OCI-LY1 (cell line): ENCODE data around the gene ITGA1.

ENCODE experiments used
- H2AFZ ChIP-seq: fragments of 200-600 bp; sonication (generic), shearing (Covaris generic); 2 replicates; pipeline ENCODE4 v1.6.0; 2014; ENCODE audit warnings: antibody characterized with exemption, mild to moderate bottlenecking, low read length
- H3F3A ChIP-seq: fragments of 200-600 bp; sonication (generic), shearing (Covaris generic); 2 replicates; pipeline ENCODE4 v1.6.0; 2014; ENCODE audit warnings: mild to moderate bottlenecking, antibody characterized with exemption, low read length, moderate library complexity; ENCODE audit not compliant: insufficient read depth
- H3K27ac ChIP-seq: fragments of 200-600 bp; sonication (generic); 2 replicates; pipeline ENCODE4 v1.5.1; 2014; ENCODE audit warnings: low read length, mixed run types, mild to moderate bottlenecking, low read depth; ENCODE audit not compliant: poor library complexity, severe bottlenecking
- H3K27me3 ChIP-seq: fragments of 200-600 bp; sonication (generic); 2 replicates; pipeline ENCODE4 v1.6.0; 2014; ENCODE audit warnings: antibody characterized with exemption, mild to moderate bottlenecking, low read length, moderate library complexity; ENCODE audit not compliant: insufficient read depth
- H3K36me3 ChIP-seq: fragments of 200-600 bp; sonication (generic); 2 replicates; pipeline ENCODE4 v1.6.1; 2014; ENCODE audit warnings: mild to moderate bottlenecking, antibody characterized with exemption, low read length, moderate library complexity, mixed read lengths; ENCODE audit not compliant: insufficient read depth
- H3K4me1 ChIP-seq: fragments of 200-600 bp; sonication (generic); 2 replicates; pipeline ENCODE4 v1.5.1; 2014; ENCODE audit warnings: mild to moderate bottlenecking, low read length, moderate library complexity; ENCODE audit not compliant: insufficient read depth, severe bottlenecking
- H3K4me2 ChIP-seq: fragments of 200-600 bp; sonication (generic), shearing (Covaris generic); 2 replicates; pipeline ENCODE4 v1.6.1; 2014; ENCODE audit warnings: low read length
- H3K4me3 ChIP-seq: fragments of 200-600 bp; sonication (generic); 2 replicates; pipeline ENCODE4 v1.5.1; 2014; ENCODE audit warnings: low read length, low read depth, mild to moderate bottlenecking, mixed read lengths; ENCODE audit not compliant: poor library complexity, severe bottlenecking
- H3K79me2 ChIP-seq: fragments of 200-600 bp; shearing (Covaris generic); 2 replicates; pipeline ENCODE4 v1.6.1; 2016; ENCODE audit warnings: mixed run types, low read length, mixed read lengths; ENCODE audit not compliant: insufficient read depth
- H3K9ac ChIP-seq: fragments of 200-600 bp; sonication (generic), shearing (Covaris generic); 2 replicates; pipeline ENCODE4 v1.6.1; 2014; ENCODE audit warnings: mild to moderate bottlenecking, low read length, mixed read lengths
- H3K9me2 ChIP-seq: fragments of 200-600 bp; sonication (generic), shearing (Covaris generic); 2 replicates; pipeline ENCODE4 v1.6.1; 2014; ENCODE audit warnings: low read depth, mild to moderate bottlenecking, low read length, mixed read lengths
- H3K9me3 ChIP-seq: fragments of 200-600 bp; shearing (Covaris generic); 2 replicates; pipeline ENCODE4 v1.6.1; 2014; ENCODE audit warnings: low read length, mixed read lengths
- H4K20me1 ChIP-seq: fragments of 200-600 bp; sonication (generic), shearing (Covaris generic); 2 replicates; pipeline ENCODE4 v1.6.0; 2016; ENCODE audit warnings: mild to moderate bottlenecking, low read length; ENCODE audit not compliant: insufficient read depth
- EZH2 ChIP-seq: fragments of 200-600 bp; sonication (generic), shearing (Covaris generic); IDR thresholded peaks from 2 replicates; pipeline ENCODE4 v1.8.0; 2017; ENCODE audit warnings: borderline replicate concordance, mixed run types, mild to moderate bottlenecking, antibody characterized with exemption, low read length, moderate library complexity, mixed read lengths
- TF ChIP-seq, protein P1 (sequence below): fragments of 200-600 bp; sonication (generic), shearing (Covaris generic); IDR thresholded peaks from 2 replicates; pipeline ENCODE4 v1.5.1; 2017; ENCODE audit warnings: mild to moderate bottlenecking, antibody characterized with exemption, low read length, moderate library complexity, mixed read lengths

Gene ITGA1

GRCh38 chr5:52868417-52868816, 80.7 kb downstream of the ITGA1 start:
- Histone ChIP-seq H3K4me1 (no peaks in the 10 kb centered on the region), H3K27me3 (no peaks in the 10 kb centered on the region), H3F3A (no peaks in the 10 kb centered on the region), H3K4me2 (no peak overlapping the region), H3K4me3 (no peak overlapping the region), H3K9ac (no peak overlapping the region), H3K9me2 (no peaks in the 10 kb centered on the region), H3K36me3 (no peaks in the 10 kb centered on the region), H3K27ac (no peak overlapping the region), H3K79me2 (no peaks in the 10 kb centered on the region), H2AFZ (no peak overlapping the region), H3K9me3 (no peaks in the 10 kb centered on the region), H4K20me1 (no peaks in the 10 kb centered on the region)
- no peak for TF ChIP-seq EZH2
- TF ChIP-seq, protein P1, sequence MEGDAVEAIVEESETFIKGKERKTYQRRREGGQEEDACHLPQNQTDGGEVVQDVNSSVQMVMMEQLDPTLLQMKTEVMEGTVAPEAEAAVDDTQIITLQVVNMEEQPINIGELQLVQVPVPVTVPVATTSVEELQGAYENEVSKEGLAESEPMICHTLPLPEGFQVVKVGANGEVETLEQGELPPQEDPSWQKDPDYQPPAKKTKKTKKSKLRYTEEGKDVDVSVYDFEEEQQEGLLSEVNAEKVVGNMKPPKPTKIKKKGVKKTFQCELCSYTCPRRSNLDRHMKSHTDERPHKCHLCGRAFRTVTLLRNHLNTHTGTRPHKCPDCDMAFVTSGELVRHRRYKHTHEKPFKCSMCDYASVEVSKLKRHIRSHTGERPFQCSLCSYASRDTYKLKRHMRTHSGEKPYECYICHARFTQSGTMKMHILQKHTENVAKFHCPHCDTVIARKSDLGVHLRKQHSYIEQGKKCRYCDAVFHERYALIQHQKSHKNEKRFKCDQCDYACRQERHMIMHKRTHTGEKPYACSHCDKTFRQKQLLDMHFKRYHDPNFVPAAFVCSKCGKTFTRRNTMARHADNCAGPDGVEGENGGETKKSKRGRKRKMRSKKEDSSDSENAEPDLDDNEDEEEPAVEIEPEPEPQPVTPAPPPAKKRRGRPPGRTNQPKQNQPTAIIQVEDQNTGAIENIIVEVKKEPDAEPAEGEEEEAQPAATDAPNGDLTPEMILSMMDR: no peak

GRCh38 chr5:52869391-52869790, 81.7 kb downstream of the ITGA1 start:
- no peak overlapping the region for H3K4me3 ChIP-seq
- no peaks in the 10 kb centered on the region for H3K27me3 ChIP-seq
- H3K9me2 ChIP-seq: no peaks in the 10 kb centered on the region
- H3K9me3 ChIP-seq: no peaks in the 10 kb centered on the region
- no peak overlapping the region for H3K9ac ChIP-seq
- no peaks in the 10 kb centered on the region for H3F3A ChIP-seq
- H4K20me1 ChIP-seq: no peaks in the 10 kb centered on the region
- no peaks in the 10 kb centered on the region for H3K4me1 ChIP-seq
- H3K4me2 ChIP-seq: no peak overlapping the region
- no peaks in the 10 kb centered on the region for H3K36me3 ChIP-seq
- H3K27ac ChIP-seq: no peak overlapping the region
- no peaks in the 10 kb centered on the region for H3K79me2 ChIP-seq
- no peak overlapping the region for H2AFZ ChIP-seq
- no peak for TF ChIP-seq EZH2
- TF ChIP-seq, protein P1: no peak

GRCh38 chr5:52870448-52870847, 82.7 kb downstream of the ITGA1 start:
- H4K20me1 ChIP-seq: no peaks in the 10 kb centered on the region
- H3K27me3 ChIP-seq: no peaks in the 10 kb centered on the region
- no peaks in the 10 kb centered on the region for H3F3A ChIP-seq
- no peaks in the 10 kb centered on the region for H3K79me2 ChIP-seq
- H3K36me3 ChIP-seq: no peaks in the 10 kb centered on the region
- H3K9me2 ChIP-seq: no peaks in the 10 kb centered on the region
- no peak overlapping the region for H3K27ac ChIP-seq
- no peaks in the 10 kb centered on the region for H3K9me3 ChIP-seq
- no peaks in the 10 kb centered on the region for H3K4me1 ChIP-seq
- no peak overlapping the region for H3K4me2 ChIP-seq
- H3K9ac ChIP-seq: no peak overlapping the region
- no peak for TF ChIP-seq EZH2
- TF ChIP-seq, protein P1: no peak
- no peak overlapping the region for H2AFZ ChIP-seq
- H3K4me3 ChIP-seq: no peak overlapping the region
